Natural killer cell (primary cell): Measurements from ENCODE around the gene KIAA1671. TPM values are rescaled to one million over a fixed set of nuclear protein-coding genes. Genes with fewer than 3 reads are reported as not detected.
"Not testable (repeated sequence)": the region's sequence is repeated elsewhere in the genome, so short reads cannot be mapped to it uniquely, and the experiment has no call there.

Source experiments
- ATAC-seq, 3 donors: fragments of 150-1000 bp in 2 of 3; fragments of 200-7000 bp in 1 of 3; cut with Tn5 transposase; 1 replicate in 1 of 3; 2 replicates in 2 of 3; pipeline ENCODE4 v1.10.0; 2021; ENCODE audit warnings: mild to moderate bottlenecking in 2 of 3, moderate library complexity in 2 of 3
- DNase-seq, 2 donors: peaks; one replicate each; pipeline versions ENCODE4 v3.0.0 to v3.0.0-alpha.2; 2013 to 2021; ENCODE audit warnings: mixed read lengths in 1 of 2
- H3K27ac ChIP-seq: one replicate; pipeline ENCODE4 v1.5.1; 2013; ENCODE audit warnings: mild to moderate bottlenecking, low read length
- H3K27me3 ChIP-seq: one replicate; pipeline ENCODE4 v1.6.1; 2013; ENCODE audit warnings: low read length; ENCODE audit not compliant: control insufficient read depth, insufficient read depth
- H3K36me3 ChIP-seq: one replicate; pipeline ENCODE4 v1.6.1; 2013; ENCODE audit warnings: low read length; ENCODE audit not compliant: control insufficient read depth, insufficient read depth
- H3K4me1 ChIP-seq: one replicate; pipeline ENCODE4 v1.6.1; 2013; ENCODE audit warnings: low read length; ENCODE audit not compliant: control insufficient read depth, insufficient read depth
- H3K4me3 ChIP-seq: one replicate; pipeline ENCODE4 v1.5.1; 2013; ENCODE audit warnings: low read length
- H3K9me3 ChIP-seq: one replicate; pipeline ENCODE4 v1.6.1; 2013; ENCODE audit warnings: low read length; ENCODE audit not compliant: control insufficient read depth, insufficient read depth
- H3K27ac Mint-ChIP-seq, 2 donors: one replicate each; pipeline ENCODE4 v1.8.0; 2022; ENCODE audit warnings: mild to moderate bottlenecking in 2 of 2, mixed read lengths in 2 of 2, moderate library complexity in 1 of 2
- H3K27me3 Mint-ChIP-seq, 2 donors: one replicate each; pipeline ENCODE4 v1.8.0; 2022; ENCODE audit warnings: low read depth in 2 of 2, mixed read lengths in 2 of 2
- H3K36me3 Mint-ChIP-seq: one replicate; pipeline ENCODE4 v1.8.0; 2022; ENCODE audit warnings: mixed read lengths
- H3K4me1 Mint-ChIP-seq, 2 donors: one replicate each; pipeline ENCODE4 v1.8.0; 2022; ENCODE audit warnings: mixed read lengths in 2 of 2
- H3K4me3 Mint-ChIP-seq: one replicate; pipeline ENCODE4 v1.8.0; 2022; ENCODE audit warnings: mild to moderate bottlenecking, moderate library complexity, mixed read lengths
- H3K9me3 Mint-ChIP-seq, 2 donors: one replicate each; pipeline ENCODE4 v1.8.0; 2022; ENCODE audit warnings: mixed read lengths in 2 of 2
- CTCF ChIP-seq: fragments of 200-600 bp; IDR thresholded peaks from one replicate; pipeline ENCODE4 v1.8.0; 2022; ENCODE audit warnings: antibody characterized with exemption
- WGBS: methylation state at CpG from one replicate; pipeline ENCODE4 v1.1.7; 2013; ENCODE audit warnings: missing lambda C conversion rate; ENCODE audit not compliant: insufficient coverage; 5-methylcytosine and 5-hydroxymethylcytosine counted together
- intact Hi-C: fragments of 100-400 bp; cut with micrococcal nuclease; formaldehyde crosslinking; loops from one replicate; pipeline ENCODE4 v1.14.2; 2022
- total RNA-seq, 4 donors: library from RNA; stranded (reverse); fragments of 120-200 nt in 1 of 4; gene quantifications; one replicate each; pipeline versions ENCODE4 v1.2.3 to v1.2.4, GENCODE V29; 2013 to 2022

KIAA1671 gene
- total RNA-seq, 3 donors from 2014 or later (not counting 1 experiment from before 2014, with no cell fraction given), result 3.6 to 24.0 (median 7.3) TPM

DNA sequence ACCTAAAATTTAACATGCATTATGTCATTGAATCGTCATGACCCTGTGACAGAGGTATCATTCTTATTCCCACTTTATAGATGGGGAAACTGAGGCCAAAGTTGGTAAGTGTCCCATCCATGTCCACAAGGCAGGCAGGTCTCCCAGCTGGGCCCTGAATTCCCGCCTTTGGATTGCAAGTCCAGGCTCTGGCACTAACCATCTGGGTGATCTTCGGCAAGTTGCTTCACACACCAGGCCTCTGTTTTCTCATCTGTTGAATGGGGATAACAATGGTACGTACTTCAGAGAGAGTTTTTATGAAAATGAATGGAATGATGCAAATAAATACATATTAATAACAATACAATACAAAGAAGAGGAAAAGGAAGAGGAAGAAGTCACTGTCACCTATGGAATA is 250.6 kb downstream of the KIAA1671 start:
- no peaks in the 10 kb centered on the region for H3K9me3 Mint-ChIP-seq
- no peaks in the 10 kb centered on the region for H3K27me3 ChIP-seq
- ATAC-seq (no peak), DNase-seq (no peak)
- no peaks in the 10 kb centered on the region for H3K36me3 Mint-ChIP-seq
- intact Hi-C loops, result no loop called here
- no peaks in the 10 kb centered on the region for H3K4me1 ChIP-seq
- 87% methylated on average over 2 of the region's 4 CpGs for WGBS
- H3K27me3 Mint-ChIP-seq, result peaks cover 0 to 3% of the 10 kb centered on the region in 2 donors
- no peak overlapping the region for H3K27ac ChIP-seq
- peaks cover 0 to 5% of the 10 kb centered on the region in 2 donors for H3K4me1 Mint-ChIP-seq
- H3K27ac Mint-ChIP-seq, result no peak overlapping the region
- no peak for TF ChIP-seq CTCF
- no peaks in the 10 kb centered on the region for H3K9me3 ChIP-seq
- H3K36me3 ChIP-seq, result no peaks in the 10 kb centered on the region
- no peak overlapping the region for H3K4me3 ChIP-seq
- H3K4me3 Mint-ChIP-seq, result no peak overlapping the region

DNA sequence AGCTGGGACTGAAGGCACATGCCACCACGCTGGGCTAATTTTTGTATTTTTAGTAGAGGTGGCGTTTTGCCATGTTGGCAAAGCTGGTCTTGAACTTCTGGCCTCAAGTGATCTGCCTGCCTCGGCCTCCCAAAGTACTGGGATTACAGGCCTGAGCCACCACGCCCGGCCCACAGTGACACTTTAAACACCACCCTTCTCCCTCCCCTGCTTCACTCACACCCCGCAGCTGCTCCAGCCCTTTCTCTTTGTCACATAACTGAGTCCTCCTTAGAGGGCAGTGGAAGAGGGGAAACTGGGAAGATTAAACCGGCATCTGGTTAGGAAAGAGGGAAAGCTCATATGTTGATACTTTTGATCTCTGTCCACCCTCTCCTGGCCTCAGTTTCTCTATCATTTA is 252.0 kb downstream of the KIAA1671 start:
- H3K9me3 Mint-ChIP-seq, H3K27me3 Mint-ChIP-seq, H3K4me1 Mint-ChIP-seq, DNase-seq, H3K36me3 ChIP-seq, H3K4me3 Mint-ChIP-seq, H3K4me1 ChIP-seq, H3K27me3 ChIP-seq, ATAC-seq, H3K36me3 Mint-ChIP-seq, H3K27ac Mint-ChIP-seq, H3K9me3 ChIP-seq, H3K4me3 ChIP-seq, H3K27ac ChIP-seq, intact Hi-C loops: not testable (repeated sequence)
- 81% methylated on average over 6 of the region's 7 CpGs for WGBS

DNA sequence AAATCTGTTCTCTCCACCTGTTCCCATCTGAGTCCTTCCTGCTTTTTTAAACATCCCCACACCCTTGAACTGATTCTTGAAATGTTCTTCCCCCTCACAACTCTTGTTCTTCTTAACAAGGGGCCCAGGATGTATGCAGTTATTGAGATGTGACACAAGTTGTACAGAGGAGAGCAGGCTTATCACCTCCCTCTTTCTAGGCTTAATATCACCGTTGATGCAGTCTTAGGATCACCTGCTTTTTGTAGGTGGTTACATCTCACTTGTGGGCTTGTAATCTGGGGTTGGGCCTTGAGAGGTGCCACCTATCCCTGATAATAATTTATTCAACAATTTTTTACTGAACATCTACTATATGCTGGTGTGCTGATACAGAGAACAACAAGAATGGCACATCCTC is 253.3 kb downstream of the KIAA1671 start:
- 86% methylated on average over 1 of the region's 1 CpG for WGBS
- H3K4me3 ChIP-seq, result no peak overlapping the region
- Mint-ChIP-seq H3K36me3 (no peaks in the 10 kb centered on the region), H3K4me1 (peaks cover 0 to 5% of the 10 kb centered on the region in 2 donors), H3K27ac (no peak overlapping the region), H3K4me3 (no peak overlapping the region), H3K9me3 (no peaks in the 10 kb centered on the region), H3K27me3 (peaks cover 0 to 3% of the 10 kb centered on the region in 2 donors)
- DNase-seq (no peak), ATAC-seq (no peak)
- H3K9me3 ChIP-seq, result no peaks in the 10 kb centered on the region
- no peaks in the 10 kb centered on the region for H3K4me1 ChIP-seq
- intact Hi-C loops, result no loop called here
- H3K27me3 ChIP-seq, result no peaks in the 10 kb centered on the region
- TF ChIP-seq CTCF, result no peak
- H3K27ac ChIP-seq, result no peak overlapping the region
- no peaks in the 10 kb centered on the region for H3K36me3 ChIP-seq

DNA sequence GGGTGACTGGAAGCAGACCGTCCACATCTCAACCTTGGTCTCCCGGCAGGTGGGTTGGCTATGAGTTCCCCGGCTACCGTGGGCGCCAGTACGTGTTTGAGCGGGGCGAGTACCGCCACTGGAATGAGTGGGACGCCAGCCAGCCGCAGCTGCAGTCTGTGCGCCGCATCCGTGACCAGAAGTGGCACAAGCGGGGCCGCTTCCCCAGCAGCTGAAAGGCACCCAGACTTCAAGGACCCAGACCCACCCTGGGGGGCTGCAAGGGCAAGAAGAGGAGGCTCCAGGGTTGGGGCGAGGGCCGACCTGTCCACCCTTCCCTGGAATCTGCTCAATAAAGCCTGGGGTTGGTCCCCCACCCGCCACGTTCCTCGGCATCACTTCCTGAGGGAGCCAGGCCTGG is 254.5 kb downstream of the KIAA1671 start:
- Histone ChIP-seq H3K9me3 (no peaks in the 10 kb centered on the region), H3K27ac (no peak overlapping the region), H3K4me3 (no peak overlapping the region), H3K27me3 (no peaks in the 10 kb centered on the region), H3K36me3 (no peaks in the 10 kb centered on the region), H3K4me1 (no peaks in the 10 kb centered on the region)
- DNase-seq (no peak), ATAC-seq (no peak)
- no peak for TF ChIP-seq CTCF
- H3K36me3 Mint-ChIP-seq, result no peaks in the 10 kb centered on the region
- H3K4me1 Mint-ChIP-seq, result peaks cover 0 to 5% of the 10 kb centered on the region in 2 donors
- H3K27ac Mint-ChIP-seq, result no peak overlapping the region
- WGBS, result 93% methylated on average over 21 of the region's 21 CpGs
- H3K9me3 Mint-ChIP-seq, result no peaks in the 10 kb centered on the region
- H3K27me3 Mint-ChIP-seq, result peaks cover 0 to 3% of the 10 kb centered on the region in 2 donors
- H3K4me3 Mint-ChIP-seq, result no peak overlapping the region
- intact Hi-C loops, result no loop called here
